Neural cell (in vitro differentiated cells): ENCODE measurements around the gene PCDH9. TPM values are rescaled to one million over a fixed set of nuclear protein-coding genes. Genes with fewer than 3 reads are reported as not detected.

Source experiments
- H2AFZ ChIP-seq: fragments of 200-600, 300-800 bp; sonication (generic), shearing (Covaris generic); 2 replicates; pipeline ENCODE4 v1.6.0; 2014; ENCODE audit warnings: low read depth, mild to moderate bottlenecking, antibody characterized with exemption, low read length, moderate library complexity
- H3F3A ChIP-seq: fragments of 200-600 bp; shearing (Covaris generic); 2 replicates; pipeline ENCODE4 v1.6.1; 2016; ENCODE audit warnings: mild to moderate bottlenecking, moderate library complexity, mixed read lengths, antibody characterized with exemption, low read length; ENCODE audit not compliant: insufficient read depth, poor library complexity, severe bottlenecking
- H3K27ac ChIP-seq: fragments of 200-600, 300-800 bp; sonication (generic), shearing (Covaris generic); 2 replicates; pipeline ENCODE4 v1.5.1; 2014; ENCODE audit warnings: mild to moderate bottlenecking, low read length, moderate library complexity
- H3K27me3 ChIP-seq: fragments of 300-800, 200-600 bp; sonication (generic), shearing (Covaris generic); 2 replicates; pipeline ENCODE4 v1.6.0; 2014; ENCODE audit warnings: mild to moderate bottlenecking, low read depth, low read length, moderate library complexity; ENCODE audit not compliant: insufficient read depth
- H3K36me3 ChIP-seq: fragments of 300-800, 200-600 bp; sonication (generic), shearing (Covaris generic); 2 replicates; pipeline ENCODE4 v1.5.1; 2014; ENCODE audit warnings: mild to moderate bottlenecking, antibody characterized with exemption, low read length, moderate library complexity; ENCODE audit not compliant: insufficient read depth
- H3K4me2 ChIP-seq: fragments of 300-800, 200-600 bp; sonication (generic), shearing (Covaris generic); 2 replicates; pipeline ENCODE4 v1.6.0; 2014; ENCODE audit warnings: mild to moderate bottlenecking, low read length
- H3K4me3 ChIP-seq: fragments of 300-800, 200-600 bp; sonication (generic), shearing (Covaris generic); 2 replicates; pipeline ENCODE4 v1.5.1; 2014; ENCODE audit warnings: mild to moderate bottlenecking, low read length, moderate library complexity
- H3K79me2 ChIP-seq: fragments of 200-600 bp; shearing (Covaris generic); replicated peaks from 2 replicates; pipeline ENCODE4 v1.6.0; 2014; ENCODE audit warnings: mild to moderate bottlenecking, low read length, moderate library complexity; ENCODE audit not compliant: insufficient read depth
- H3K9ac ChIP-seq: fragments of 300-800, 200-600 bp; sonication (generic), shearing (Covaris generic); 2 replicates; pipeline ENCODE4 v1.6.1; 2016; ENCODE audit warnings: mild to moderate bottlenecking, low read length, mixed read lengths
- H3K9me2 ChIP-seq: fragments of 200-600 bp; shearing (Covaris generic); 2 replicates; pipeline ENCODE4 v1.6.1; 2016; ENCODE audit warnings: mild to moderate bottlenecking, low read length, mixed read lengths; ENCODE audit not compliant: insufficient read depth
- H3K9me3 ChIP-seq: fragments of 200-600, 300-800 bp; sonication (generic), shearing (Covaris generic); 2 replicates; pipeline ENCODE4 v1.6.1; 2016; ENCODE audit warnings: mild to moderate bottlenecking, mixed run types, low read length, moderate library complexity, mixed read lengths
- H4K20me1 ChIP-seq: fragments of 200-600 bp; shearing (Covaris generic); 2 replicates; pipeline ENCODE4 v1.6.1; 2016; ENCODE audit warnings: mild to moderate bottlenecking, mixed run types; ENCODE audit not compliant: insufficient read depth
- EP300 ChIP-seq: fragments of 450-650 bp; conservative IDR thresholded peaks from 2 replicates; pipeline ENCODE4 v1.6.1; 2014; ENCODE audit warnings: antibody characterized with exemption, mild to moderate bottlenecking, moderate library complexity; ENCODE audit not compliant: poor library complexity, severe bottlenecking
- EZH2 ChIP-seq: fragments of 200-600, 300-800 bp; shearing (Covaris generic), sonication (generic); IDR thresholded peaks from 2 replicates; pipeline ENCODE4 v1.6.1; 2014; ENCODE audit warnings: antibody characterized with exemption, low read length, borderline replicate concordance, mild to moderate bottlenecking; ENCODE audit not compliant: insufficient read depth, poor library complexity, severe bottlenecking
- MXI1 ChIP-seq: fragments of 450-650 bp; conservative IDR thresholded peaks from 2 replicates; pipeline ENCODE4 v1.6.1; 2014; ENCODE audit warnings: antibody characterized with exemption, mild to moderate bottlenecking; ENCODE audit not compliant: poor library complexity, severe bottlenecking
- POLR2AphosphoS5 ChIP-seq: IDR thresholded peaks from 2 replicates; pipeline ENCODE4 v1.6.1; 2012
- RAD21 ChIP-seq: fragments of 450-650 bp; conservative IDR thresholded peaks from 2 replicates; pipeline ENCODE4 v1.6.1; 2014; ENCODE audit warnings: antibody characterized with exemption, mild to moderate bottlenecking, moderate library complexity
- SMC3 ChIP-seq: fragments of 450-650 bp; conservative IDR thresholded peaks from 2 replicates; pipeline ENCODE4 v1.6.1; 2014; ENCODE audit warnings: antibody characterized with exemption, mild to moderate bottlenecking, moderate library complexity; ENCODE audit not compliant: poor library complexity
- TAF1 ChIP-seq: IDR thresholded peaks from 2 replicates; pipeline ENCODE4 v1.6.1; 2012; ENCODE audit warnings: low read depth
- polyA plus RNA-seq: library from polyadenylated mRNA; depleted of rRNA; stranded (reverse); fragments of >200 nt; gene quantifications from 2 replicates; pipeline ENCODE4 v1.2.3, GENCODE V29; 2014
- TF ChIP-seq, protein P1 (sequence below): fragments of 450-650 bp; IDR thresholded peaks from 2 replicates; pipeline ENCODE4 v1.5.1; 2014; ENCODE audit warnings: antibody characterized with exemption, mild to moderate bottlenecking, moderate library complexity; ENCODE audit not compliant: poor library complexity, severe bottlenecking
- TF ChIP-seq, protein P2 (sequence below): IDR thresholded peaks from 2 replicates; pipeline ENCODE4 v1.6.1; 2012; ENCODE audit warnings: borderline replicate concordance

PCDH9 gene
- polyA plus RNA-seq, 1 donor from 2014 or later = 4.6 TPM

DNA sequence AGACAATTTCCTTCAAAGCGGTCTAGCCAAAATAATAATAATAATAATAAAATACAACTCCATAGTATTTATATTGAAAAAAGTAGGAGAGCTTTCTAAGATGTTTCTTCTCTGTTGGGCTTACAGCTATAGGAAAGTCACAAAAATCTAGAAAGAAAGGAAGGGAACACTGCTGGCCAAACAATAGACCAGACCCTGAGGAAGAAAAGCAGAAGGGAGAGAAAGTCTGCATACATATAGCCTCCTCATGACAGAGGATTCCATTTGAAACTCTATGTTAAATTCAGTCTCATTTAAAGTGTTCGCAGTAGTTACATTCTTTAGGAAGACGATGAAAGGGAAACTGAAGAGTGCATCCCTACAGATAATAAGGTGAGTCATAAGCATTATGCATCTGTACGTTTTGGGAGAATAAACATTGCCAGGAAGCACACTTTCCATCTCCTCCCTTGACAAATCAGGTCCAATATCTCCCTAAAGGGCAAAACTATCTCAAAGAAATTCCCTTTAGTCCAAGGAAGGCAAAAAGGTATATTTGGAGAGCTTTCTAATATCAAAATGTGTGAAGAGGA is 86.5 kb downstream of the PCDH9 start:
- no peaks in the 10 kb centered on the region for H3K27me3 ChIP-seq
- no peaks in the 10 kb centered on the region for H3K9me2 ChIP-seq
- no peak overlapping the region for H2AFZ ChIP-seq
- H3K9me3 ChIP-seq = no peaks in the 10 kb centered on the region
- no peaks in the 10 kb centered on the region for H3K36me3 ChIP-seq
- H3K27ac ChIP-seq = no peak overlapping the region
- H4K20me1 ChIP-seq = no peaks in the 10 kb centered on the region
- peaks cover 10% of the 10 kb centered on the region for H3F3A ChIP-seq
- no peaks in the 10 kb centered on the region for H3K79me2 ChIP-seq
- no peak overlapping the region for H3K4me2 ChIP-seq
- no peak for TF ChIP-seq TAF1
- no peak overlapping the region for H3K4me3 ChIP-seq
- H3K9ac ChIP-seq = no peak overlapping the region

DNA sequence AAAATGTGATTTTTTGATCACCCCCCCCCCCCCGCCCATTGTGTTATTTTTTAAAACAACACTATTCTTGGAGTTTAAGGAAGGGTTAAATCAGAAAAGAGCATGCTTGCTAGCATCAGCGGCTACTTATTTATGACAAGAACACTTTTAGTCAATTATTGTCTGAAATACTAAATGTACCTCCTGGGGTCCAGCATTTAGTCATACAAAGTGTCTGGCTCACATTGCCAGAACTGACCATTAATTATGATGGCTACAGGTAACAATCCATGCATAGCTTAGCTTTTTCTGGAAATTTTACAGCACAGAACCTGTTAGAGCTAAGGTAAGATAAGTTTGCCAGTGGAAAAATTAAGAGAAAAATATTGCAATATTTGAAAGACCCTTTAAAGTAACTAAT is 90.1 kb downstream of the PCDH9 start:
- H3K4me3 ChIP-seq = no peak overlapping the region
- H3K27ac ChIP-seq = no peak overlapping the region
- no peak for TF ChIP-seq POLR2AphosphoS5
- TF ChIP-seq MXI1 = no peak
- no peak for TF ChIP-seq EP300
- TF ChIP-seq SMC3 = no peak
- no peak for TF ChIP-seq EZH2
- TF ChIP-seq, protein P1, sequence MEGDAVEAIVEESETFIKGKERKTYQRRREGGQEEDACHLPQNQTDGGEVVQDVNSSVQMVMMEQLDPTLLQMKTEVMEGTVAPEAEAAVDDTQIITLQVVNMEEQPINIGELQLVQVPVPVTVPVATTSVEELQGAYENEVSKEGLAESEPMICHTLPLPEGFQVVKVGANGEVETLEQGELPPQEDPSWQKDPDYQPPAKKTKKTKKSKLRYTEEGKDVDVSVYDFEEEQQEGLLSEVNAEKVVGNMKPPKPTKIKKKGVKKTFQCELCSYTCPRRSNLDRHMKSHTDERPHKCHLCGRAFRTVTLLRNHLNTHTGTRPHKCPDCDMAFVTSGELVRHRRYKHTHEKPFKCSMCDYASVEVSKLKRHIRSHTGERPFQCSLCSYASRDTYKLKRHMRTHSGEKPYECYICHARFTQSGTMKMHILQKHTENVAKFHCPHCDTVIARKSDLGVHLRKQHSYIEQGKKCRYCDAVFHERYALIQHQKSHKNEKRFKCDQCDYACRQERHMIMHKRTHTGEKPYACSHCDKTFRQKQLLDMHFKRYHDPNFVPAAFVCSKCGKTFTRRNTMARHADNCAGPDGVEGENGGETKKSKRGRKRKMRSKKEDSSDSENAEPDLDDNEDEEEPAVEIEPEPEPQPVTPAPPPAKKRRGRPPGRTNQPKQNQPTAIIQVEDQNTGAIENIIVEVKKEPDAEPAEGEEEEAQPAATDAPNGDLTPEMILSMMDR = no peak
- no peak for TF ChIP-seq TAF1
- no peak for TF ChIP-seq RAD21
- TF ChIP-seq, protein P2, sequence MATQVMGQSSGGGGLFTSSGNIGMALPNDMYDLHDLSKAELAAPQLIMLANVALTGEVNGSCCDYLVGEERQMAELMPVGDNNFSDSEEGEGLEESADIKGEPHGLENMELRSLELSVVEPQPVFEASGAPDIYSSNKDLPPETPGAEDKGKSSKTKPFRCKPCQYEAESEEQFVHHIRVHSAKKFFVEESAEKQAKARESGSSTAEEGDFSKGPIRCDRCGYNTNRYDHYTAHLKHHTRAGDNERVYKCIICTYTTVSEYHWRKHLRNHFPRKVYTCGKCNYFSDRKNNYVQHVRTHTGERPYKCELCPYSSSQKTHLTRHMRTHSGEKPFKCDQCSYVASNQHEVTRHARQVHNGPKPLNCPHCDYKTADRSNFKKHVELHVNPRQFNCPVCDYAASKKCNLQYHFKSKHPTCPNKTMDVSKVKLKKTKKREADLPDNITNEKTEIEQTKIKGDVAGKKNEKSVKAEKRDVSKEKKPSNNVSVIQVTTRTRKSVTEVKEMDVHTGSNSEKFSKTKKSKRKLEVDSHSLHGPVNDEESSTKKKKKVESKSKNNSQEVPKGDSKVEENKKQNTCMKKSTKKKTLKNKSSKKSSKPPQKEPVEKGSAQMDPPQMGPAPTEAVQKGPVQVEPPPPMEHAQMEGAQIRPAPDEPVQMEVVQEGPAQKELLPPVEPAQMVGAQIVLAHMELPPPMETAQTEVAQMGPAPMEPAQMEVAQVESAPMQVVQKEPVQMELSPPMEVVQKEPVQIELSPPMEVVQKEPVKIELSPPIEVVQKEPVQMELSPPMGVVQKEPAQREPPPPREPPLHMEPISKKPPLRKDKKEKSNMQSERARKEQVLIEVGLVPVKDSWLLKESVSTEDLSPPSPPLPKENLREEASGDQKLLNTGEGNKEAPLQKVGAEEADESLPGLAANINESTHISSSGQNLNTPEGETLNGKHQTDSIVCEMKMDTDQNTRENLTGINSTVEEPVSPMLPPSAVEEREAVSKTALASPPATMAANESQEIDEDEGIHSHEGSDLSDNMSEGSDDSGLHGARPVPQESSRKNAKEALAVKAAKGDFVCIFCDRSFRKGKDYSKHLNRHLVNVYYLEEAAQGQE = no peak
- no peak overlapping the region for H2AFZ ChIP-seq
- no peaks in the 10 kb centered on the region for H3K79me2 ChIP-seq
- peaks cover 6% of the 10 kb centered on the region for H3F3A ChIP-seq
- no peaks in the 10 kb centered on the region for H3K9me2 ChIP-seq
- no peak overlapping the region for H3K4me2 ChIP-seq
- no peaks in the 10 kb centered on the region for H4K20me1 ChIP-seq
- H3K27me3 ChIP-seq = peaks cover 2% of the 10 kb centered on the region
- no peak overlapping the region for H3K9ac ChIP-seq
- no peaks in the 10 kb centered on the region for H3K36me3 ChIP-seq
- H3K9me3 ChIP-seq = no peaks in the 10 kb centered on the region

DNA sequence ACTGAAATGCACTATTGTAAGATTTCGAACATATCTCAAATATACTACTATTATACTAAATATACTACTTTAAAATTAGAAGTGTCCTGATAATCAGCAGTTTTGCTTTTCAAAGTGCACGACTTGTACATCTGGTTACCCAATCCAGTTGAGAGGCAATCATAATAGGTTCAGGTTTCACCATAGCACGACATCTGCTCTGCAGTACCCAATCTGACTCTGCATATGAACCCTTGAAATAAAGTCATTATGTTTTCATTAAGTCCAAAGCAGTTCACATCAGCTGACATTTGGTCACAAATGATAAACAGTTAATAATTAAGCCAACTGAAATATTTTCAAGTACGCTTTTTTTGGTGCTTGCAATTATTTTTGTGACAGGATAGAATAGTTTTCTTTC is 90.6 kb downstream of the PCDH9 start:
- H3K9ac ChIP-seq = no peak overlapping the region
- H3K36me3 ChIP-seq = no peaks in the 10 kb centered on the region
- H3K27ac ChIP-seq = no peak overlapping the region
- H3K4me3 ChIP-seq = no peak overlapping the region
- no peaks in the 10 kb centered on the region for H4K20me1 ChIP-seq
- no peaks in the 10 kb centered on the region for H3K9me3 ChIP-seq
- no peaks in the 10 kb centered on the region for H3K79me2 ChIP-seq
- H3K4me2 ChIP-seq = no peak overlapping the region
- no peaks in the 10 kb centered on the region for H3K9me2 ChIP-seq
- H2AFZ ChIP-seq = no peak overlapping the region
- H3F3A ChIP-seq = peaks cover 6% of the 10 kb centered on the region
- TF ChIP-seq, protein P2 = no peak
- no peak for TF ChIP-seq POLR2AphosphoS5
- TF ChIP-seq, protein P1 = no peak
- no peak for TF ChIP-seq TAF1
- TF ChIP-seq EP300 = no peak
- TF ChIP-seq EZH2 = no peak
- TF ChIP-seq MXI1 = no peak
- no peak for TF ChIP-seq SMC3
- no peak for TF ChIP-seq RAD21
- peaks cover 3% of the 10 kb centered on the region for H3K27me3 ChIP-seq
